Stimulated activated naive CD8-positive, alpha-beta T cell treated with anti-CD3 and anti-CD28 coated beads, Interleukin-15, Interleukin-2, amounts not matched to agents 100 U/mL and 50 U/mL, for 24 hours (primary cell): Measurements from ENCODE around the gene CSNK1E.

ENCODE experiments used
- ATAC-seq: fragments of 150-1000 bp; cut with Tn5 transposase; one replicate; pipeline ENCODE4 v1.10.0; 2021
- DNase-seq: peaks from one replicate; pipeline ENCODE4 v3.0.0; 2021

CSNK1E gene

DNA sequence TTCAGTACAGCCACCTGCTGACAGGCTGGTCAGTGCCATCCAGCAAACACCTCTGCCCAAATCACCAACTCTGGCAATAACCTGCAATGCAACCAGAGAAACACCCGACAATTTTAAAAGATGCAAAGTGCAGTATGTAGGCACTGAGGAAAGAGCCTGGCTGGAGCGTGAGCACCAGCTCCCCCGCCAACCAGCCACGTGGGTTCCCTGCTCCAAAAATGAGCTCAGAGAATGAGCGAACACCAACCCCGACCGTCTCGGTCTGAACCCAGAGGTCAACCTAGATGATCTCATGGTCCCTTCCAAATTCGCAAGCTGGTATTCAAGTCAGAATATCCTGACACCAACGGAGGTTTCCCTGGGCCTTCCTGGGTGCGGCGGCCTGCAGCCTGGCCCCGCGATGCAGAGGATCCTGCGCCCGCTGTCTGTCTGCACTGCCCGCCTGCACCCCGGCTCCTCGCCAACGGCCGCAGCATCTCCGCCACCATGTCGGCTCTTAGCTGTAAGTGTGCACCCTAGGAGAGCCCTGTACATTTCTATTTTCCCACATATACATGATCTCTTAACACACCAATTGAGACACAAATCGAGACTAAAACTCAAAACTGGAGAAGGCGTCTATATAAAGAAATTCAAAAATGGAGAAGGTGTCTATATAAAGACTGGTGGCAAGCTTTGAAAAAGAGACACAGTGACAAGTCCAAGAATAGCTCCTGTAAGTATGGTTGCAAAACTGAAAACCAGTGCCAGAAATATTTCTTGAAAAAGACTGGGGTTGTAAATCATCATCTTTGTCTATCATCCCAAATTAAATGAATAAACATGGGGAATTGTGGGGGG is 67.2 kb downstream of the CSNK1E start:
- no peak for DNase-seq
- ATAC-seq = no peak

DNA sequence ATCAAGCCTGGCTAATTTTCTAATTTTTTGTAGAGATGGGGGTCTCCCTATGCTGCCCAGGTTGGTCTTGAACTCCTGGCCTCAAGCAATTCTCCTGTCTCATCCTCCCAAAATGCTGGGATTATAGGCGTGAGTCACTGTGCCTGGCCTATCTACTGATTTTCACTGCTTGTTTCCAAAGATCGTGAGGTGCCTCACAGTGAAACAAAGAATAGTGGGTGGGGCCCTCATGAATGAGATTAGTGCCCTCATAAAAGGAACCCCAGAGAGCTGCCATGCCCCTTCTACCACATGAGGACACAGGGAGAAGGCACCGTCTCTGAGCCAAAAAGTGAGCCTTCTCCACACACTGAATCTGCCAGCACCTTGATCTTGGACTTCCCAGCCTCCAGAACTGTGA is 67.9 kb downstream of the CSNK1E start:
- ATAC-seq (no peak), DNase-seq (no peak)

DNA sequence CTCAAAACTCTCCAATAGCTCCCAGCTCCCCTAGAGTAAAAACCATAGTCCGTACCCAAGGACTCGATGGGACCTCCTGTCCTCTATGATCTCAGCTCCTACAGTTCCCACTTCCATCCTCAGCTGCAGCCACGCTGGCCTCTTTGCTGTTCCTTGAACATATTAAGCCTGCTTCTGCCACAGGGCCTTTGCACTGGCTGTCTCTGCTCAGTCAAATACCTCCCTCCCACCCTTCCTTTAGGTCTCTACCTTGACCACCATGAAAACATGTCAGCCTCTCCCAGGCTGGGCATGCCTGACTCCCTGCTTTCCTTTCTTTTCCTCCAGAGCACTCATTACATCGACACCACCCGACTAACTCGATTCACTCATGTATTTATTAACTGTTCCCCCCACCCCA is 69.0 kb downstream of the CSNK1E start:
- ATAC-seq = no peak
- DNase-seq = no peak

DNA sequence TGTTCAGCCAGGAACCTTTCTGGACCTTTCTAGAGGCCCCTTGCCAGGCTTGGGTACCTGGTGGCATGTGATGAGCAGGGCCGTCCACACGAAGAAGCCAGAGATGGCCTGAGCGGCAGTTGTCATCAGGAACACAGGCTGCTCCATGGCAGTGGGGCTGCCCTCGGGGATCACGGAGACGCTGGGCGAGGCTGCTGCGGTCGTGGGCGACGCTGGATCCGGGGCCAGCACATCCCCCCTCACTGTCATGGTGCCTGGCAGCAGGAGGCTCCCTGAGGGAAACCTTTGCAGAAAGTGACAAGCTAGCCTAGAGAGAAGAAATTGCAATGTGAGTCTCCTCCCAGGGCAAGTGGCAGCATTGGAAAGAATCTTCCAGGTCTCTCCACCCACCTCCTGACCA is 69.5 kb downstream of the CSNK1E start:
- ATAC-seq (no peak), DNase-seq (no peak)

DNA sequence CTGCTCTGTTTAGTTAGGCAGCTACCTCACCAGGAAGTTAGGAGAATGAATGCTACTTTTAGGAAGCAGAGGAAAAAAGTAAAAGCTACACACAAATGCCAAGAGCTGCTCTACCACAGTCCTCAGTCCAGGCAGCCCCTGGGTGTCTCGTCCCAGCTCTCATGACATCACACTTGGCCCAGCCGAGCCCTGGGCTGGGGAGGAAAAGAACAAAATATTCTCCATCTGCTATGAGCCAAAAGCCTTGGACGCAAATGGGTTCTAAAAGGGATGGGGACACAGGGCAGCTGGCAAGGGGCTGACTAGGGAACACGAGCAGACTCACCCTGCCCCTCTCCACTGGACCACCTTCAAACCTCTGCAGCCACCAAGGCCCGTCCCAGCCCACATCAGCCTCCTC is 70.5 kb downstream of the CSNK1E start:
- ATAC-seq (no peak), DNase-seq (no peak)

DNA sequence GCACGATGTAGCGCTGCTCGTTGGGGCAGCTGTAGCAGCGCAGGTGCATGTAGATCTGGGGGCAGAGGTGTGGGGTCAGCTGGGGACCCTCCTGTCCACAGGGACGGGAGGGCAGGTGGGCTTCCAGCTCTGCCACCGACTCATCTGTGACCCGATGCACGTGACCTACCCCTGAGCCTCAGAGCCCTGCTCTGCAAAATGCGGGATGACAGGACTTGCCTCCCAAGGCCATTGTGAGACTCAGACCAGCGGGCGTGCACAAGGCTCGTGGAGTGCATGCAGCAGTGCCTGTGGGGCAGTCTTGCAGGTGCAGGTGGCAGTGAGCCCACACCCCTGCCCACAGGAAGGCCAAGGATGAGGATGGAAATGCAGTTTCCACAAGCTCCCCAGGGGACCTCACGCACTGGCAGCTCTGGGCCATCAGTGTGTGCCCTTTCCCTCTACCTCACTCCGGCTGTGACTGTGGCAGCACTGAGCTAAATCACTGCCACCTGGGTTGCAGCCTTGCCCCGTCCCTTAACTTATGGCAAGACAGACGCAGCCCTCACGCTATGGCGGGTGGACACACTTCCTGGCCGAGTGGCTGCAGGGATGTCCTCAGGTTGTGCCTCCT is 71.1 kb downstream of the CSNK1E start:
- ATAC-seq = no peak
- DNase-seq = no peak

DNA sequence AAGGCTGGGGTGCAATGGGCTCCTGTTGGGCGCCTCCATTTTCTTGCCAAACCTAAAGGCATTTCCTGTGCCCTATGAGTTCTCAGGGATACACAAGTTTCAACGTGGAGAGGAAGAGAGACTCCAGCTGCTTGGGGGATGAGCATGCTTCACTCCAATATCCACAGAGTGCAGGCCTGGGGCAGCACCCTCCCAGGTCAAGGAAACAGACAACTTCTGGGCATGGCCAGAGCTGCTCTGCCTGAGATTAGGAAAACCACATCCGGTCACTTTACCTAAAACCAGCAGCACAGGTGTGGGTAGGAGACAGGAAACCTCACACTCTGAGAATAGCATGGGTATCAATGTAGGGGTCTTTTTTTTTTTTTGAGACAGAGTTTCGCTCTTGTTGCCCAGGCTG is 73.1 kb downstream of the CSNK1E start:
- ATAC-seq (no peak), DNase-seq (no peak)

DNA sequence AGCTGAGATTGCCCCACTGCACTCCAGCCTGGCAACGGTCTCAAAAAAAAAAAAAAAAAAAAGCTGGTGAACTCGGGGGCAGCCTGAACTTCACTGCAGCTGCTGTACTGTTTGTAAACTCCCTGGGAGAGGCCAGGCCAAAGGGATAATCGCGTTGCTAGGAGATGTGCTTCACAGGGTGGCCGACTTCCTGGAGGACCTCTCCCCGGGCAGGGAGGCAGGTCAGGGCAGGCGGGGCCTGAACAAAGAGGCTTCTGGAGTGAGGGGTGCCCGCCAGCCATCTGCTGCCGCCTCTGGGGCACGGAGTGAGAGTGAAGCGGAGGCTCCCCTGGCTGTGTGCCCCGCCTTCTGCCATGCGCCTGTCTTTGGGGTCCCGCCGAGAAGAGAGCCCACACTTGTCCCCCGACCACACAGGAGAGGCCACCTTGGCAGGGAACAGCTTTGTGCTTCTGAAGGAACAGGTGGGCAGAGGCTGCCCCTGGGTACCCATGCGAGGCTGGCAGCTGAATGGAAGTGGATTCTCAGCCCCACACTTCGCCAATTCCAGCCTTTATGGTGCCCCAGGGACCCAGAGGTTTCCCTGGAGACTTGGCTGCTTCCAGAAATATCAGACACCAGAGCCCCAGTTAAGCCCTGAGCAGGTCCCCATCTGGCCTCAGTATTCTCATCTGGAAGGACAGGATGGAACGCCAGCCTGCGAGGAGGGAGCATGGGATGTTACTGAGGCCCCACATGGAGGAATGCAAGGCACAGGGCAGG is 74.0 kb downstream of the CSNK1E start:
- ATAC-seq = no peak
- no peak for DNase-seq

DNA sequence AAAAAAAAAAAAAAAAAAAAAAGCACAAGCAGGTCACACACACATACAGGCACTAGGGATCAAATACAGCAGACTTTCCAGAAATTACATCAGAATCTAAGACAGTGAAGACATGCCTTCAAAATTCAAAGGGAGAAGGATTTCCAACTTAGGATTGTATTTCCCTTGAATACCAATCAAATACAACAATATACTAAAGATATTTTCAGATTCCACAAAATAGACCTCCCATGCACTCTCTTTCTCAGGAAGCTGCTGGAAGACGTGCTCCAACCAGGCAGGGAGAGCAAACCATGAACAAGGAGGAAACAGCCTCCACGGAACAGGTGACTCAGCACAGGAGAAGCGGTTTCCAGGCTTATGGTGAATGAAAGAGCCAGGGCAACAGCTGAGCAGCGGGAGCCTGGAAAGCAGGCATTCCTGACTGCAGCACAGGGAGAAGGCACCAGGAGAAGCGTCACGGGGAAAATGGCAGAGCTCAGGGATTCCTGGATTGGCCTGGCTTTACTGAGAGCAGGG is 76.4 kb downstream of the CSNK1E start:
- ATAC-seq (no peak), DNase-seq (no peak)
